H9 (cell line): ENCODE data around the gene NIM1K. TPM values are rescaled to one million over a fixed set of nuclear protein-coding genes. Genes with fewer than 3 reads are reported as not detected.

Source experiments
- DNase-seq: peaks from one replicate; pipeline ENCODE4 v3.0.0-alpha.2; 2017
- H2AFZ ChIP-seq: one replicate; pipeline ENCODE4 v1.6.1; 2013; ENCODE audit warnings: mild to moderate bottlenecking, low read length, control low read depth, moderate library complexity
- H2AK5ac ChIP-seq: 2 replicates; pipeline ENCODE4 v1.6.1; 2013; ENCODE audit warnings: low read length, control low read depth, mixed read lengths; ENCODE audit not compliant: insufficient read length
- H2BK120ac ChIP-seq: one replicate; pipeline ENCODE4 v1.6.1; 2013; ENCODE audit warnings: low read depth, mild to moderate bottlenecking, low read length, control low read depth, inconsistent platforms; ENCODE audit not compliant: poor library complexity, severe bottlenecking
- H2BK12ac ChIP-seq: 2 replicates; pipeline ENCODE4 v1.6.1; 2013; ENCODE audit warnings: low read length, control low read depth, mixed read lengths, low read depth; ENCODE audit not compliant: insufficient read length
- H2BK15ac ChIP-seq: 2 replicates; pipeline ENCODE4 v1.6.1; 2013; ENCODE audit warnings: low read depth, low read length, control low read depth
- H2BK20ac ChIP-seq: one replicate; pipeline ENCODE4 v1.6.1; 2013; ENCODE audit warnings: low read depth, mild to moderate bottlenecking, low read length, control low read depth, inconsistent platforms; ENCODE audit not compliant: poor library complexity, severe bottlenecking
- H2BK5ac ChIP-seq: 2 replicates; pipeline ENCODE4 v1.6.1; 2013; ENCODE audit warnings: low read length, control low read depth, mixed read lengths; ENCODE audit not compliant: insufficient read length
- H3K14ac ChIP-seq: 2 replicates; pipeline ENCODE4 v1.6.1; 2013; ENCODE audit warnings: low read length, control low read depth; ENCODE audit not compliant: insufficient read depth
- H3K18ac ChIP-seq: 2 replicates; pipeline ENCODE4 v1.6.1; 2013; ENCODE audit warnings: low read depth, mild to moderate bottlenecking, mixed read lengths, low read length, control low read depth; ENCODE audit not compliant: insufficient read length
- H3K23ac ChIP-seq: 2 replicates; pipeline ENCODE4 v1.6.1; 2013; ENCODE audit warnings: low read length, control low read depth, mixed read lengths, low read depth; ENCODE audit not compliant: insufficient read length
- H3K23me2 ChIP-seq: 2 replicates; pipeline ENCODE4 v1.6.1; 2013; ENCODE audit warnings: low read depth, mild to moderate bottlenecking, mixed read lengths, low read length, control low read depth; ENCODE audit not compliant: insufficient read length, poor library complexity, severe bottlenecking
- H3K27ac ChIP-seq: 2 replicates; pipeline ENCODE4 v1.5.1; 2013; ENCODE audit warnings: low read length, control low read depth, mixed read lengths, low read depth; ENCODE audit not compliant: insufficient read length
- H3K27me3 ChIP-seq: 2 replicates; pipeline ENCODE4 v1.6.1; 2013; ENCODE audit warnings: low read length, control low read depth, inconsistent platforms; ENCODE audit not compliant: insufficient read depth
- H3K4ac ChIP-seq: 2 replicates; pipeline ENCODE4 v1.6.1; 2013; ENCODE audit warnings: low read depth, mild to moderate bottlenecking, control low read depth, inconsistent platforms, low read length, moderate library complexity
- H3K4me1 ChIP-seq: 2 replicates; pipeline ENCODE4 v1.6.1; 2013; ENCODE audit warnings: low read length, control low read depth, inconsistent platforms; ENCODE audit not compliant: insufficient read depth
- H3K4me2 ChIP-seq: 2 replicates; pipeline ENCODE4 v1.6.1; 2013; ENCODE audit warnings: low read length, control low read depth, mixed read lengths; ENCODE audit not compliant: insufficient read length, insufficient read depth
- H3K56ac ChIP-seq: 2 replicates; pipeline ENCODE4 v1.6.1; 2013; ENCODE audit warnings: low read depth, mild to moderate bottlenecking, mixed read lengths, low read length, control low read depth; ENCODE audit not compliant: insufficient read length
- H3K79me1 ChIP-seq: 2 replicates; pipeline ENCODE4 v1.6.1; 2013; ENCODE audit warnings: low read depth, mild to moderate bottlenecking, moderate library complexity, low read length, control low read depth, inconsistent platforms; ENCODE audit not compliant: insufficient read depth, poor library complexity, severe bottlenecking
- H3K79me2 ChIP-seq: 2 replicates; pipeline ENCODE4 v1.6.1; 2013; ENCODE audit warnings: low read length, control low read depth, inconsistent platforms; ENCODE audit not compliant: insufficient read depth
- H3K9ac ChIP-seq: 2 replicates; pipeline ENCODE4 v1.6.1; 2013; ENCODE audit warnings: low read length, control low read depth, mixed read lengths; ENCODE audit not compliant: insufficient read length; ENCODE audit errors: extremely low read depth
- H3K9me3 ChIP-seq: one replicate; pipeline ENCODE4 v1.6.1; 2013; ENCODE audit warnings: low read depth, low read length, inconsistent platforms; ENCODE audit not compliant: control insufficient read depth
- H3T11ph ChIP-seq: one replicate; pipeline ENCODE4 v1.6.1; 2013; ENCODE audit warnings: mild to moderate bottlenecking, low read length, control low read depth, inconsistent platforms
- H4K20me1 ChIP-seq: one replicate; pipeline ENCODE4 v1.6.1; 2013; ENCODE audit not compliant: control insufficient read depth, insufficient read length, insufficient read depth
- H4K5ac ChIP-seq: 2 replicates; pipeline ENCODE4 v1.6.1; 2013; ENCODE audit warnings: low read depth, mild to moderate bottlenecking, mixed read lengths, low read length, control low read depth; ENCODE audit not compliant: insufficient read length
- H4K8ac ChIP-seq: replicated peaks from 2 replicates; pipeline ENCODE4 v1.6.1; 2013; ENCODE audit warnings: low read length, control low read depth, mixed read lengths, low read depth; ENCODE audit not compliant: insufficient read length
- H4K91ac ChIP-seq: 2 replicates; pipeline ENCODE4 v1.6.1; 2013; ENCODE audit warnings: low read depth, mild to moderate bottlenecking, moderate library complexity, mixed read lengths, low read length, control low read depth; ENCODE audit not compliant: insufficient read length
- H3K27ac Mint-ChIP-seq, 3 experiments: 2 replicates in 2 of 3; 3 replicates in 1 of 3; pipeline ENCODE4 v1.8.0; 2020 to 2021; ENCODE audit warnings: mixed read lengths in 3 of 3, mild to moderate bottlenecking in 1 of 3, moderate library complexity in 1 of 3
- H3K27me3 Mint-ChIP-seq: 2 replicates; pipeline ENCODE4 v1.8.0; 2021; ENCODE audit warnings: low read depth, mild to moderate bottlenecking, moderate library complexity, mixed read lengths
- H3K36me3 Mint-ChIP-seq, 3 experiments: 2 replicates in 2 of 3; 3 replicates in 1 of 3; pipeline ENCODE4 v1.8.0; 2020 to 2021; ENCODE audit warnings: low read depth in 3 of 3, mixed read lengths in 3 of 3; ENCODE audit not compliant: insufficient read depth in 1 of 3
- H3K4me1 Mint-ChIP-seq, 2 experiments: 2 replicates each; pipeline ENCODE4 v1.8.0; 2020; ENCODE audit warnings: mixed read lengths in 2 of 2
- H3K4me3 Mint-ChIP-seq, 2 experiments: 2 replicates in 1 of 2; 3 replicates in 1 of 2; pipeline ENCODE4 v1.8.0; 2020 to 2021; ENCODE audit warnings: mild to moderate bottlenecking in 2 of 2, mixed read lengths in 2 of 2, moderate library complexity in 1 of 2
- H3K9me3 Mint-ChIP-seq, 2 experiments: 2 replicates in 1 of 2; 3 replicates in 1 of 2; pipeline ENCODE4 v1.8.0; 2020; ENCODE audit warnings: mild to moderate bottlenecking in 2 of 2, mixed read lengths in 2 of 2, moderate library complexity in 1 of 2
- WGBS: extraction: QIAGEN DNeasy Blood & Tissue Kit; methylation state at CpG from one replicate; pipeline ENCODE4 v1.1.7; 2013; ENCODE audit warnings: missing lambda C conversion rate, low lambda C conversion rate, mixed read lengths; ENCODE audit not compliant: insufficient read length; ENCODE audit errors: extremely low coverage; 5-methylcytosine and 5-hydroxymethylcytosine counted together
- total RNA-seq: library from RNA; stranded (reverse); gene quantifications from 2 replicates; pipeline ENCODE4 v1.2.1, GENCODE V29; 2021
- TF ChIP-seq, protein P1 (sequence below): fragments of 200-600 bp; sonication (generic); conservative IDR thresholded peaks from 3 replicates; pipeline ENCODE4 v1.8.0; 2021; ENCODE audit warnings: antibody characterized with exemption, mild to moderate bottlenecking

NIM1K gene
- total RNA-seq, 1 experiment from 2014 or later, result 0.07 TPM

- Histone ChIP-seq H3K4me2 (no peak overlapping the region), H3K4ac (no peak overlapping the region), H2BK12ac (no peak overlapping the region), H4K8ac (no peak overlapping the region), H2AFZ (no peak overlapping the region), H3K27ac (no peak overlapping the region), H3T11ph (no peak overlapping the region), H2BK20ac (no peak overlapping the region), H3K4me1 (no peaks in the 10 kb centered on the region), H3K23me2 (no peaks in the 10 kb centered on the region), H2BK120ac (no peak overlapping the region), H2BK5ac (no peak overlapping the region), H2AK5ac (no peak overlapping the region), H3K79me1 (no peaks in the 10 kb centered on the region), H4K91ac (no peak overlapping the region), H3K9me3 (no peaks in the 10 kb centered on the region), H2BK15ac (no peak overlapping the region), H3K9ac (no peak overlapping the region), H3K56ac (no peak overlapping the region), H3K27me3 (no peaks in the 10 kb centered on the region), H4K5ac (no peak overlapping the region), H3K18ac (no peak overlapping the region), H3K79me2 (no peaks in the 10 kb centered on the region), H4K20me1 (no peaks in the 10 kb centered on the region), H3K14ac (no peak overlapping the region), H3K23ac (no peak overlapping the region)
- H3K36me3 Mint-ChIP-seq, result peaks cover 30 to 45% (median 33%) of the 10 kb centered on the region in 3 experiments
- no peaks in the 10 kb centered on the region for H3K27me3 Mint-ChIP-seq
- no peak overlapping the region; a peak in 2 of 7 replicates for H3K27ac Mint-ChIP-seq
- TF ChIP-seq, protein P1, sequence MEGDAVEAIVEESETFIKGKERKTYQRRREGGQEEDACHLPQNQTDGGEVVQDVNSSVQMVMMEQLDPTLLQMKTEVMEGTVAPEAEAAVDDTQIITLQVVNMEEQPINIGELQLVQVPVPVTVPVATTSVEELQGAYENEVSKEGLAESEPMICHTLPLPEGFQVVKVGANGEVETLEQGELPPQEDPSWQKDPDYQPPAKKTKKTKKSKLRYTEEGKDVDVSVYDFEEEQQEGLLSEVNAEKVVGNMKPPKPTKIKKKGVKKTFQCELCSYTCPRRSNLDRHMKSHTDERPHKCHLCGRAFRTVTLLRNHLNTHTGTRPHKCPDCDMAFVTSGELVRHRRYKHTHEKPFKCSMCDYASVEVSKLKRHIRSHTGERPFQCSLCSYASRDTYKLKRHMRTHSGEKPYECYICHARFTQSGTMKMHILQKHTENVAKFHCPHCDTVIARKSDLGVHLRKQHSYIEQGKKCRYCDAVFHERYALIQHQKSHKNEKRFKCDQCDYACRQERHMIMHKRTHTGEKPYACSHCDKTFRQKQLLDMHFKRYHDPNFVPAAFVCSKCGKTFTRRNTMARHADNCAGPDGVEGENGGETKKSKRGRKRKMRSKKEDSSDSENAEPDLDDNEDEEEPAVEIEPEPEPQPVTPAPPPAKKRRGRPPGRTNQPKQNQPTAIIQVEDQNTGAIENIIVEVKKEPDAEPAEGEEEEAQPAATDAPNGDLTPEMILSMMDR, result no peak
- WGBS, result no CpG with 5 or more reads among the region's 1 CpG
- DNase-seq, result no peak
- peaks cover 7% of the 10 kb centered on the region in 2 experiments for H3K4me1 Mint-ChIP-seq
- H3K4me3 Mint-ChIP-seq, result no peak overlapping the region
- H3K9me3 Mint-ChIP-seq, result no peaks in the 10 kb centered on the region
These were observed 20.1 kb upstream of the NIM1K start for GRCh38 chr5:43171926-43172325.
